ENCODE measurements around the gene TSPAN7.

DNA sequence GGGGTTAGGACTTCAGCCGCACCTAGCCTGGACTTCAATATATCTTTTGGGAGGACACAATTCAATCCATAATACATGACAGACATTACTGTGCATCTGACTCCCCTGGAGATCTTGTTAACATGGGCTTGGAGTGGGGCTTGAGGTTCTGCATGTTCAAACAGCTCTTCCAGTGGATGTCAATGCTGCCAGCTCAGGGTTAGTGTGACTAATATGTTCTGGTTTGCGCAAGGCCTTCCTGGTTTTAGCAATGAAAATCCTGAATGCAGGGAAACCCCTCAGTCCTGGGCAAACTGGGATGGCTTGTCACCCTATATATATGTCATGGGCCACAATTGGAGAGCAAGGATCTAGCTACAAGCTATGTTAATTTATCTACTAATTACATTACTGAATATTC lies 2.7 kb upstream of the TSPAN7 start:
- TF ChIP-seq EZH2 (IDR thresholded peaks at IDR 0.05; ENCODE audit: low read length, unreplicated experiment), result no peak
- TF ChIP-seq, protein P1, sequence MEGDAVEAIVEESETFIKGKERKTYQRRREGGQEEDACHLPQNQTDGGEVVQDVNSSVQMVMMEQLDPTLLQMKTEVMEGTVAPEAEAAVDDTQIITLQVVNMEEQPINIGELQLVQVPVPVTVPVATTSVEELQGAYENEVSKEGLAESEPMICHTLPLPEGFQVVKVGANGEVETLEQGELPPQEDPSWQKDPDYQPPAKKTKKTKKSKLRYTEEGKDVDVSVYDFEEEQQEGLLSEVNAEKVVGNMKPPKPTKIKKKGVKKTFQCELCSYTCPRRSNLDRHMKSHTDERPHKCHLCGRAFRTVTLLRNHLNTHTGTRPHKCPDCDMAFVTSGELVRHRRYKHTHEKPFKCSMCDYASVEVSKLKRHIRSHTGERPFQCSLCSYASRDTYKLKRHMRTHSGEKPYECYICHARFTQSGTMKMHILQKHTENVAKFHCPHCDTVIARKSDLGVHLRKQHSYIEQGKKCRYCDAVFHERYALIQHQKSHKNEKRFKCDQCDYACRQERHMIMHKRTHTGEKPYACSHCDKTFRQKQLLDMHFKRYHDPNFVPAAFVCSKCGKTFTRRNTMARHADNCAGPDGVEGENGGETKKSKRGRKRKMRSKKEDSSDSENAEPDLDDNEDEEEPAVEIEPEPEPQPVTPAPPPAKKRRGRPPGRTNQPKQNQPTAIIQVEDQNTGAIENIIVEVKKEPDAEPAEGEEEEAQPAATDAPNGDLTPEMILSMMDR (conservative IDR thresholded peaks at IDR 0.05; ENCODE audit: low read depth, low read length), result no peak
